Measurements from ENCODE around the gene OR9K2. TPM values are rescaled to one million over a fixed set of nuclear protein-coding genes. Genes with fewer than 3 reads are reported as not detected.
"Not testable (repeated sequence)": the region's sequence is repeated elsewhere in the genome, so short reads cannot be mapped to it uniquely, and the experiment has no call there.

OR9K2 gene
- total RNA-seq (2014; rRNA removed; shearing (Covaris generic)), result not detected in 2 replicates

GRCh38 chr12:55126106-55126505, at the start of gene OR9K2:
TSS of gene OR9K2 (plus strand) at chr12:55126406. CDS start at chr12:55129835, 3,429 bp downstream.
- DNase-seq (ENCODE audit: low spot score), result no peak

- no peak for DNase-seq (ENCODE audit: low spot score)
These were observed 33.6 kb upstream of the OR9K2 start for GRCh38 chr12:55092579-55092978.

- DNase-seq (ENCODE audit: low spot score), result no peak
These were observed 13.8 kb upstream of the OR9K2 start for GRCh38 chr12:55112378-55112875.

- no peak for DNase-seq (ENCODE audit: low spot score)
These were observed 10.1 kb upstream of the OR9K2 start for GRCh38 chr12:55116152-55116551.

GRCh38 chr12:55132816-55133215, 6.6 kb downstream of the OR9K2 start:
- DNase-seq (ENCODE audit: low spot score), result no peak

GRCh38 chr12:55142669-55143565, 16.7 kb downstream of the OR9K2 start:
- peak; percentile 75 for DNase-seq (ENCODE audit: low spot score)

GRCh38 chr12:55143566-55143870, 17.3 kb downstream of the OR9K2 start:
- DNase-seq (ENCODE audit: low spot score), result no peak

- DNase-seq (ENCODE audit: low spot score), result not testable (repeated sequence)
These were observed 40.9 kb downstream of the OR9K2 start for GRCh38 chr12:55167010-55167640.

GRCh38 chr12:55171445-55171844, 45.2 kb downstream of the OR9K2 start:
- DNase-seq (ENCODE audit: low spot score), result no peak

- not testable (repeated sequence) for DNase-seq (ENCODE audit: low spot score)
These were observed 45.6 kb downstream of the OR9K2 start for GRCh38 chr12:55171846-55172245.

GRCh38 chr12:55172686-55173085, 46.5 kb downstream of the OR9K2 start:
- DNase-seq (ENCODE audit: low spot score), result no peak

- DNase-seq (ENCODE audit: low spot score), result no peak
These were observed 47.2 kb downstream of the OR9K2 start for GRCh38 chr12:55173456-55173855.

Other genes with a start within 250 kb of the OR9K2 start
- gene TESPA1, start 141.6 kb upstream of the OR9K2 start, total RNA-seq (2014; rRNA removed; shearing (Covaris generic)), result not detected in 2 replicates
- not detected in 2 replicates for gene NEUROD4, start 106.4 kb upstream of the OR9K2 start, total RNA-seq (2014; rRNA removed; shearing (Covaris generic))
- not detected in 2 replicates for gene OR10A7, start 94.6 kb downstream of the OR9K2 start, total RNA-seq (2014; rRNA removed; shearing (Covaris generic))
- not detected in 2 replicates for gene OR6C74, start 118.2 kb downstream of the OR9K2 start, total RNA-seq (2014; rRNA removed; shearing (Covaris generic))
- gene OR6C6, start 170.2 kb downstream of the OR9K2 start, total RNA-seq (2014; rRNA removed; shearing (Covaris generic)), result not detected in 2 replicates
- gene OR6C1, start 187.9 kb downstream of the OR9K2 start, total RNA-seq (2014; rRNA removed; shearing (Covaris generic)), result not detected in 2 replicates
- gene OR6C3, start 204.3 kb downstream of the OR9K2 start, total RNA-seq (2014; rRNA removed; shearing (Covaris generic)), result not detected in 2 replicates
- not detected in 2 replicates for gene OR6C75, start 236.6 kb downstream of the OR9K2 start, total RNA-seq (2014; rRNA removed; shearing (Covaris generic))